Erythroblast (primary cell): ENCODE results near the gene TMTC3.

Experiments
- GATA1 ChIP-seq: IDR thresholded peaks from 2 replicates; pipeline ENCODE4 v1.6.1; 2011; ENCODE audit warnings: low read depth, mild to moderate bottlenecking, control low read depth, low read length, moderate library complexity
- POLR2A ChIP-seq: IDR thresholded peaks from 2 replicates; pipeline ENCODE4 v1.6.1; 2011; ENCODE audit warnings: mild to moderate bottlenecking, low read length

DNA sequence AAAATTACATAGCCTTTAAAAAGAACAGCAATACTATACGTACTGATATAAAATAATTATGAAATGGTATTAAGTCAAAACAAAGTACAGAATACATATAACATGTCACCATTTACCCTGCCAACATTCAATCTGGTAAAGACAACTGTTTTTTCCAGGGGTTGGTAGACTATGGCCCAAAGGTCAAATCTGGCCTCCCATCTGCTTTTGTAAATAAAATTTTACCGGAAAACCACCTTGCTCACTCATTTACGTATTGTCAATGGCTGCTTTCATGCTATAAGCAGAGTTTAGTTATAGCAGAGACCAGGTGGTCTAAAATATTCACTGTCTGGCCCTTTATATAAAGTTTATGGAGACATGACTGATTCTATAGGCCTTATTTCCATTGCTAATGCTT is 14.3 kb upstream of the TMTC3 start:
- no peak for TF ChIP-seq POLR2A
- no peak for TF ChIP-seq GATA1
